HG02588 (cell line): ENCODE data around the gene CHTF18.
"Not testable (repeated sequence)": the region's sequence is repeated elsewhere in the genome, so short reads cannot be mapped to it uniquely, and the experiment has no call there.

ENCODE experiments used
- ATAC-seq: cut with Tn5 transposase; IDR thresholded peaks from one replicate; pipeline ENCODE4 v1.9.1; 2021; ENCODE audit warnings: mild to moderate bottlenecking, moderate library complexity; ENCODE audit not compliant: unreplicated experiment

CHTF18 gene

DNA sequence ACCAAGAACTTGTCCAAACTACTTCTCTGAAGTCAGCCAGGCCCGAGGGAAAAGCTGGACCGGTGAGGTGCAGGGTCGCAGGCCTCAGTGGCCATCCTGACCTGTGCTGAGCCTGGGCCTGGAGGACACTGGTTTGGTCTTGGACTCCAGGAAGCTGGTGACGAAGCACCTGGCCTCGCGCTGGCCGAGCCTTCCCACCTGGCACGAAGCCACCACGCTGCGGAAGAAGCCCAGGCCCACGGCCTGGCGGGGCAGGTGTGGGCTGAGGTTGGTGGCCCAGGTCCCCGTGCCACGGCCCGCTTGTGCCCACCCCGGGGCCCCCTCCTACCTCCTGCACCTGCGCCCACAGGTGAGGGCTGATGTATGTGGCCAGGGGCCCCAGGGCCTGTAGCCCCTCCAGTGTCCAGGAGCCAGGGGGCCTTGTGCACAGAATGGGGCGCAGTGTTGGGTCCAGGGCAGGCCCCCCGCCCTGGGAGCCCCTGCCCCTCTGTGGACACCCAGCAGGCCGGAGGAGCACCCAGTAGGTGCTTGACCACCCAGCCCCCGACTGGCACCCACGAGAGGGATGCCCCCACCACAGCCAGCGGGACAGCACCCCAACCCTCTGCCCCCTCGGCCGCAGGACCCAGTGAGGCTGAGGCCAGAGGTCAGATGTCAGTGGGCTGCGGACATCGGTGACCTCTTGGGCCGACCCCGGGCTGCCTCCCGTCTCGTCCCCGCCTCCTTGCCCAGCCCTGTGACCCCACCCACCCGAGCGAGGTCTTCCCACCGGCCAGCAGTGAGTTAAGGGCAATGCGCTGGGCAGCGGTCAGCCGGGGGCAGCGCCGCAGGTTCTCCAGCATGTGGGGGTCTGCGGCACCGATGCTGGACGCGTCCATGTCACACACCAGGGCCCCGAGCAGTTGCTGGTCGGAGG lies 14.1 kb upstream of the CHTF18 start:
- no peak for ATAC-seq

DNA sequence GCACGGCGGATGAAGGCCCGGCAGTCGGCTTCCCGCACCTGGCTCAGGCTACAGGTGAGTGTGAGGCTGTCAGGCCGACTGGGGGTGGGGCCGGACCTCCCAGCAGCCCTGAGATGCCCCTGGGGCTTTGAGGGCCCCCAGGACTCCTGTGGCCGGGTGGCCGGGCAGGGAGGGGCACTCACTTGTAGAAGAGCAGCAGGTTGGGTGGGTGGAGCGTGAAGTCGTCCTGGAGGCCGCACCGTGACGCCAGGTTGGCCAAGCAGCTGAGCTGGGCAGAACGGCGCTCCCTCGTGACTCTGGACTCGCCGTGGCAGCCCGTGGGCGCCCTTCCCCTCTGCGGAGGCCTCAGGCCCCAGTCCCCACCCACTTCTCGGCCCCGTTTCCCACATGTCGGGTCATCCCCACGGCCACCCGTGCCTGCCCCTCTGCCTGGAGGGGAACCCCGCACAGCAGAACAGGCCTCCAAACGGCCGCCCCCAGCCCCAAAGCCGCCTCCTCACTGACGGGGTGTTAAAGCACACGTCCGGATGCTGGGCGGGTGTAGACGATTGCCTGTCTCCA lies 13.1 kb upstream of the CHTF18 start:
- no peak for ATAC-seq

DNA sequence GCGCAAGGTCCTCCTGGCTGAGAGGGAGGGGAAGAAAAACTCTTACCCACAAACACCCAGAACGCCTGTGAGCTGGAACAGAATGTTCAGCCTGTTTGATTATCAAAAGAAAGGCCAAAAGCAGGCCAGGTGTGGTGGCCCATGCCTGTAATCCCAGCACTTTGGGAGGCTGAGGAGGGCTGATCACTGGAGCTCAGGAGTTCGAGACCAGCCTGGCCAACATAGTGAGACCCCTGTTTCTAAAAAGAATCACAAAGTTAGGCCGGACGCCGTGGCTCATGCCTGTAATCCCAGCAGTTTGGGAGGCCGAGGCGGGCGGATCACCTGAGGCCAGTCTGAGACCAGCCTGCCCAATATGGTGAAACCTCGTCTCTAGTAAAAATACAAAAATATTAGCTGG lies 12.1 kb upstream of the CHTF18 start:
- ATAC-seq, result not testable (repeated sequence)

DNA sequence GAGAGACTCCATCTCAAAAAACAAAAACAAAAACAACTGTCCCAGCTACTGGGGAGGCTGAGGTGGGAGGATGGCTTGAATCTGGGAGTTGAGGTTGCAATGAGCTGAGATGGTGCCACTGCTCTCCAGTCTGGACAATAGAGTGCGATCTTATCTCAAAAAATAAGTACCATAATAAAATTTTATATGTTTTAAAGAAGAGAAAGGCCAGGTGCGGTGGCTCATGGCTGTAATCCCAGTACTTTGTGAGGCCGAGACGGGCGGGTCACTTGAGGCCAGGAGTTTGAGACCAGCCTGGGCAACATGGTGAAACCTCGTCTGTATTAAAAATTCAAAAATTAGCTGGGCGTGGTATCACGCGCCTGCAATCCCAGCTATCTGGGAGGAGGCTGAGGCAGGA lies 11.6 kb upstream of the CHTF18 start:
- ATAC-seq, result no peak

DNA sequence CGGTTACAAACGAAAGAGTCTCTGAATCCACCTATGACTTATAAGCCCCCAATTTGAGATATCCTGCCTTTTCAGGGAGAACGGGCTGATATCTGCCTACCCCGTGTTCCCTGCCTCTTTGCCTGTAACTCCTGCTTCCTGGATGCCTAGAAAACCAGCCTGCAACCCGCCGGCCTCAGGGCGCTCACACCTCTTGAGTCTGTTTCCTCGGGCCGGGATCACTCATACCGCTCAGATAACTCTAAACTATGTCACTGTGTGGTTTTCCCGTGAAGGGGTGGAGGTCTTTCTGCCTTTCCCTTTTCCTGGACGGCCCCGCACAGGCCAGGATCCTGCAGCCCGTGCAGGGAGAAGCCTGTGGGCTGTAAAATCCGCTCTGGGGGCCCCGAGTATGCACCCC lies 10.6 kb upstream of the CHTF18 start:
- ATAC-seq, result no peak

DNA sequence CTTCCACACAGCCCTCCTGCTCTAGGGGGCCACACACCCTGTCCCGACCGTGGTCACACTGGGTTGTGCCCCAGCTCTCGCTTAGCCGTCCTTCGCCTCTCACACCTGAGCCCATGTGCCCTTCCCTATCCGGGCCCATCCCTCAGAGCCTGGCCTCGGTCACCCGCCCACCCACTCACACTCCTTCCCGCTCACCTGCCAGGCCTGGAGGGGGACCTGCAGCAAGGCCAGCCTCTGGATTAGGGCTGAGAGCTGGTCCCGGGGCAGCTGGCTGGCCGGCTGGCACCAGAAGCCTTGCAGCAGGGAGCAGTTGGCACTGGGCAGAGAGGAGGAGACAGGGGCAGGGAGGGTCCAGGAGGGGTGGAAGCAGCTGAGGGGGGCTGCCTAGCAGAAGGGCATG lies 10.0 kb upstream of the CHTF18 start:
- ATAC-seq, result no peak

DNA sequence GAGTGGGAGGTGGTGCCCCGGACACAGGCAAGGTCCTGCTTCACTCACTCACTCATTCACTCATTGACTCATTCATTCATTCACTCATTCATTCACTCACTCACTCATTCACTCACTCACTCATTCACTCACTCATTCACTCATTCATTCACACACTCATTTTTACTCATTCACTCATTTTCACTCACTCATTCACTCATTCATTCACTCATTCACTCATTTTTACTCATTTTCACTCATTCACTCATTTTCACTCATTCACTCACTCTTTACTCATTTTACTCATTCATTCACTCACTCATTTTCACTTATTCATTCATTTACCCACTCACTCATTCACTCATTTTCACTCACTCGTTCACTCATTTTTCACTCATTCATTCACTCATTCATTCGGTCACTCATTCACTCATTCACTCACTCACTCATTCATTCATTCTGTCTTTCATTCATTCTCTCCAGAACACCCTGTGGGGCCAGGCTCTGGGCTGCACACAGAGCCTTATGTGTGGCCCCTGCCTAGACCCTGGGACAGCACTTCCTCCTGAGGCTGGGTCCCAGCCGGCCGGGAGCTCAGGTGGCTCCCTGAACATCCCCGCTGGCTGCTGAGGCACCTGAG lies 9.4 kb upstream of the CHTF18 start:
- ATAC-seq, result no peak

DNA sequence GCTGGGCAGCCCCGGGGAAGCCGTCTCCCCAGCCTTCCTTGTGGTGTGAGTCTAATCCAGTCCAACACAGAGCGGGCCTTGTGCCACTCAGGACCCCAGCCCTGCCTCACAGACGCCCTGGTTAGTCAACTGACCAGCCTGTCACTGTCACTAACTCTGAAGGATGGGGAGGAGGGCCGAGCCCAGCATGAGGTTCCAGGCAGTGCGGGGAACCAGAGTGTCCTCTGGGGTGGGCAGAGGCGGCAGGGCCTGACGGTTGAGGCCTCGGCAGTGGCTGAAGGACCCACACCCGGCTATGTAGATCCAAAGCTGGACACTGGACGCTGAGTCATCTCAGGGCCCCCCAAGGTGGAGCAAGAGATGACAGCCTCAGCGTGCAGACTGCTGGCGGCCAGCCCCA lies 8.9 kb upstream of the CHTF18 start:
- no peak for ATAC-seq

DNA sequence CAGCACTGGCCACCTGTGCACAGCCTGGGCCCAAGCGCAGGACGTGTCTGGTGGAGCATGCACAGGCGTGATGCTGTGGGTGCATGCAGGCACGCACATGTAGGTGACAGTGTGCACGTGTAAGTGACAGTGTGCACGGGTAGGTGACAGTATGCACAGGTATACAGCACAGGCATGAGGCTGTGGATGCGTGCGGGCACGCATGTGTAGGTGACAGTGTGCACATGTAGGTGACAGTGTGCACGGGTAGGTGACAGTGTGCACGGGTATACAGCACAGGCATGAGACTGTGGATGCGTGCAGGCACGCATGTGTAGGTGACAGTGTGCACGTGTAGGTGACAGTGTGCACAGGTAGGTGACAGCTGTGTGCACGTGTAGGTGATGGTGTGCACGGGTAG lies 8.1 kb upstream of the CHTF18 start:
- ATAC-seq, result no peak

DNA sequence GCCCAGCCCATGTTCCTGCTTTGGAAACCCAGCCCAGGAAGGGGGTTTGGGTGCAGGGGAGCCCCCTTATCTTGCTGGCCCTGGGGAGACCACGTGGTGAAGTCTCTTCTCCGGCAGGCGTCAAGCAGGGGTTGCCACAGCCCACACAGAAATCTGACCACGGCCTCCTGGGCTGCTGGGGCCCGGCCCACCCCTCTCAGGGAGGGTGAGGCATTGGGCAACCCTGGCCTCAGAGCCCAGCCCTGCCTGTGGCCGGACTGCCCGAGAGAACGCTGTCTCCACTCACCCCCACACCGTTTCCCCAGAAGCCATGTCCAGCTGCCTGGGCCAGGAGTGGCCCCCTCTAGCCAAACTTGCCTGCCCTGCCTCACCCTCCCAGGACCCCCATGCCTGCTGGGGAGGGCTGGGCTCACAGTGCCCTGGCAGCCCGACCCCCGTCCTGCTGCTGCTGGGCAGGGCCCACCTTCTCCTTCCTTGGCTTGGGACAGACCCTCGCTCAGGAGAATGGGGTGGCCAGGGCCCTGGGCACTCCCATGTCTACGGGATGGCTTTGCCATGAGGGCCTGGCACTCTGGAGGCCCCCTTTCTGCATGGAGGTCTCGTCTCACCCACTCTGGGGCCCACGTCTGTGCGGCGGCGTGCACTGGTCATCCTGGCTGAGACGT lies 6.9 kb upstream of the CHTF18 start:
- no peak for ATAC-seq

DNA sequence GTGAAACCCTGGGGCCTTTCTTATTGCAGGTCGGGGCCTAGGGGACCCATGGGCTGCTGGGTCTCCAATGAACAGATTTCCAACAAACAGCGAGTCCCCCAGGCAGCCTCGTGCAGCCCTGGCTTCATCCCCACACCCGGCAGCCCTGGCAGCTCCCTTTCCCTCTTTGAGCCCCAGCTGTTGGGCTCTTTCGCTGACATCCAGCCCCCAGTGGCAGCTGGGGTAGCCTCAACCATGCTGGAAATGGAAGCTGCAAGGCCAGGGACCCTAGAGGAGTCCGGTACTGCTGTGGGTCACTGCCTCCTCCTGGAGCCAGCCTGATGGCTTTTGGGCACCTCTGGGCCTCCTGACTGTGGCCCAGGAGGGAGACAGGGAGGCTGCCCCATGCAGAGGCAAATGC lies 6.2 kb upstream of the CHTF18 start:
- ATAC-seq, result no peak

DNA sequence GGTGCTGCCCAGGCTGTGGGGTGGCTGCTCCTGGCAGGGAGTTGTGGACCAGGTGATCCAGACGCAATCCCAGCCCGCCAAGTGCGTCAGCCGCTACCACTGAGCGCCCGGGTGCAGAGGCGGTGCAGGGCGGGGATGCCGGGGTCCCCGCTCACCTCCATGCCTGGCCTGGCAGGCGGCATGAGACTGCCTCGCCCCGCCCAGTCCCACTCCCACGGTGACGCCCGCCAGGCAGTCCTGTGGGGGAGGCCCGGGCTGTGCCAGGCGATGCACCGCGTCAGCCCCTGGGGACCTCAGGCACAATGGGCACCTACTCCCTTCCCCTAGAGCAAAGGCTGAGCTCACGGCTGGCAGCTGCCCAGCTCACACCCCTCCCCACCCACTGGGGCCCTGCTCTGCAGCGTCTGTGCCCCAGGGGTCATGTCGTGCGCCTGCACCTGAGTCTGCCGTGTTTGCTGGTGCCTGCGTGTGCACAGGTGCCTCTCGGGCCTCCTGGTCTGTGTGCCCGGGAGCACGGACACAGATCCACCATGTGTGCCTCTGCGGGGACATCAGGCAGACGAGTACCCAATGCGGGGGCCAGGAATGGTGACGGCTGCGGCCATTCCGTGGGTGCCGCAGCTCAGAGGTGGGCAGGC lies 5.5 kb upstream of the CHTF18 start:
- ATAC-seq, result no peak

DNA sequence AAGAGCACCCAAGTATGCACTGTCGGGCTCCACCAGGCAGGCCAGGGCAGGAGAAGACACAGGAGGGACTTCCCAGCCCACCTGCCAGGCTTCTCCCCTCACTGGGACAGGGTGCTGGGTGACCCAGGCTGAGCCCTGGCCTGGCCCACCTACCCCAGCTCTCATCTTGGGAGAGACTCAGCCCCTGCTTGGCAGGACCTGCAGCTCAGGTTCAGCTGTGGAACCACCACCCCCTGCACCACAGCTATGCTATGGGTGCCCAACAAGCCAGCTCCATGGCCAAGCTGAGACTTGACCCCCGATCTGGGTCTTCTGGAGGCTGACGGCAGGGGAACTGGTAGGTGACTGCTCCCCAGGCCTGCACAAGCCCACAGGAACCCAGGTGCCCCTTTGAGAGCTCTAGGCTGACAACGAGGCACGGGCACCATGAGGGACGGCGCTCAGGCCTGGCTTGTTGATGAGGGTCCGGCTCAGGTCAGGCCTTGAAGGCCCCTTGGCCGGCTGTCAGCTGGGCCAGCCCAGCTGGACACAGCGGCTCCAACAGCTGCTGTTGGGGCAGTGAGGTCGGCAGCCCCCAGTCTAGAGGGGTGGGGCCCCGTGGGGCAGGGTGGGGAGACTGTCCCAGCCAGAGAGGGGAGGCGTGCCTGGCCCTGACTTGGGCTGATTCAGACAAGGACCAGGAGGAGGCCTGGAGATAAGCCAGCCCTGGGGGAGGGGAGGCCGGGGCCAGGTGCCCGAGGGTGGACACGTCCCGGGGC lies 4.8 kb upstream of the CHTF18 start:
- no peak for ATAC-seq

DNA sequence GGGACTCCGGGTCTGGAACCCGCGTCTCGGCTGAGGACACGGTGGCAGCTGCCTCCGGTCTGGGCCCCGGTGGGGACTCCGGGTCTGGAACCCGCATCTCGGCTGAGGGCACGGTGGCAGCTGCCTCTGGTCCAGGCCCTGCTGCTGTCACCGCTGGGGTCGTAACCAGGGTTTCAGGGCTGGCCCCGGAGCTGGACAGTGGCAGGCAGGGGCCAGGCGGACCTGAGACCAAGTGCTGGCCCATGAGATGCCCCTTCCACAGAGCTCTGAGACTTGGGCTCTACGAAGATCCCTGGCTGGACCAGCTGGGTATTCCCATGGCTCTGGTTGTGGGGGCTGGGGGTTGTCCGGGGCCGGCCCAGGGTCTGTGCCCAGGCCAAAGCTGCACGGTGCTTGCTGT lies 4.0 kb upstream of the CHTF18 start:
- ATAC-seq, result no peak

DNA sequence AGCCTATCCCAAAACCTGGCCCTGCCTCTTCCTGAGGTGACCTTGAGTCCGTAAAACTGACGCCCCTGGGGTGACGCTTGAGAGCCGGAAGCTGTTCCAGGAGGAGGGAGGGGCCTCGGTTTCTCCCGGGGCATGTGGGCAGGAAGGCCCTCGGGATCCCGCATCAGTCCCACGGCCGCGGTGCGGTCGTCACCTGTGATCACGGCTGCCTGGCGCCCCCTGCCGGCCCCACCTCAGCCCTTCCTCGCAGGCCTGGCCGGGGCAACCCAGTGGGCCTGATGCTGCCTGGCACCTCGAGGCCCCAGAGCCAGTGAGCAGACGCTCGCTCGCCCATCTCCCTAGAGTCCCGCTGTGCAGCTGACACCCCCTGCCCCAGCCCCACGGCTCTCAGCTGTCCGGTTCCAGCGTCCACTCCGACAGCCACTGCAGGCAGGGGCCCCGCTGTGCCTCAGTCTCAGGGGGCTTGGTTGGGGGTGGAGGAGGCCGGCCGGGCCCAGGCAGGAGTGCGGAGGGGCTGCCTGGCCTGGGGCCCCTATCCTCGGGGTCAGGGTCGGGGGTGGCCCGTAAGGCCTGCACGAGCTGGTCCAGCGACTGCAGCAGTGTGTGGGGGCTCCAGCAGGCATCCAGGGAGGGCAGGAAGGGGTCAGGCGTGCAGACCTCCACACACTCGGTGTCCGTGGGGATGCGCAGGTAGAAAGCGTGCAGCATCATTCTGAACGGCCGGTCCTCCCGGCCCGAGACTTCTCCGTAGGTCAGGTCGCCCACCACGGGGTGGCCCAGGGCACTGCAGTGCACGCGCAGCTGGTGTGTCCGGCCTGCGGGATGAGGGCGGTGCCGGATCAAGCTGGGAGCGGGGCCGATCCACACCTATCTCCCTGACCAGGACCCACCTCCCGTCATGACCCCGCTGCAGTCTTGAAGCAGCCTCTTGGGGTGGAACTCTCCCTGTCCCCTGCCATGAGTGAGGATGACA lies 2.6 kb upstream of the CHTF18 start:
- no peak for ATAC-seq

DNA sequence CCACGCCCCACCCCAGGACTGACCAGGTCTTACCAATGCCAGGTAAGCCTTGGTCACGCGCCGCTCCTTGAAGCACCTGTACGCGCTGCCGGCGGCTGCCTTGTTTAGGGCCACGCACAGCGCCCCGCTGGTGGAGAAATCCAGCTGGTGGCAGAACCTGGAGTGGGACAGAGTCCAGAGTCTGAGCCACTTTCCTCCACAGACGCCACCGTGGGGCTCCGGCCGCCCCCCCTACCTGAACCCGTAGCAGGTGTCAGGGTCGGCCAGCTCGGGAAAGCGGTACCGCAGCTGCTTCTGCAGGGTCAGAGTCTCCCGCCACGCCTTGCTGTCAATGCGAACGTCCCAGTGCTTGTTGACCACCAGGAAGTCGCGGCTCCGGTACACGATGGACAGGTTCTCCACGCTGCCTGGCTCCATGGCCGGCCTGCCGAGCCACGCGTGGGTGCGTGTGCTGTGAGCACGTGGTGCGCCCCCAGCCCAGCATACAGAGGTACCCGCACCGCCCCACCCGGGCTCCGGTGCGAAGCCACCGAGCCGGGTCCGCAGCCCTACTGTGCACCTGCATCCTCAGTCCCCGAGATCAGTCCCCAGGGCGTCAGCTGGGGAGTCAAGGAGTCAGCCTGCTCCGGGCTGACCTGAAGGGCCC lies 976 bp upstream of the CHTF18 start:
- ATAC-seq, result no peak

DNA sequence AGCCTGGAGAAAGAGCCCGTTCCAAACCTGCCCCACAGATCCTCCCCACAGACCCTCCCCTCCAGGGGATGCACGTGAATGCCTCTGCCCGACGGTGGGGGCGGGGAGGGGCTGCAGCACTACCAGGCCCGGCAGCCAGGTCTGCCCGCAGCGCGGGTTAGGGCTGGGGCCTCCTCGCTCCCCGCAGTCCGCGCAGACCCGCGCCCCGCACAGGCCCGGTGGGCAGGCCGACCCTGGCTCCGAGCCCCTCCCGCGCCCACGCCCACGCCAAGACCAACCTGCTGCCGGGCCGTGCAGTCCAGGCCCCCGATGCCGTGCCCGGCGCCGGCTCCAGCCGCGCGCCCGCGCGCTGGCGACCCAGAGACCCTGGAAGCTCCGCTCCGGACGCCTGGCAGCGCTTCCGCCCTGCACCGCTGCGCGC lies 432 bp upstream of the CHTF18 start, which contains the start of gene RPUSD1:
TSS of gene RPUSD1 (minus strand) at position 404 of the 421 bp plus-strand sequence. CDS start 644 bp downstream, outside the sequence.
- no peak for ATAC-seq

DNA sequence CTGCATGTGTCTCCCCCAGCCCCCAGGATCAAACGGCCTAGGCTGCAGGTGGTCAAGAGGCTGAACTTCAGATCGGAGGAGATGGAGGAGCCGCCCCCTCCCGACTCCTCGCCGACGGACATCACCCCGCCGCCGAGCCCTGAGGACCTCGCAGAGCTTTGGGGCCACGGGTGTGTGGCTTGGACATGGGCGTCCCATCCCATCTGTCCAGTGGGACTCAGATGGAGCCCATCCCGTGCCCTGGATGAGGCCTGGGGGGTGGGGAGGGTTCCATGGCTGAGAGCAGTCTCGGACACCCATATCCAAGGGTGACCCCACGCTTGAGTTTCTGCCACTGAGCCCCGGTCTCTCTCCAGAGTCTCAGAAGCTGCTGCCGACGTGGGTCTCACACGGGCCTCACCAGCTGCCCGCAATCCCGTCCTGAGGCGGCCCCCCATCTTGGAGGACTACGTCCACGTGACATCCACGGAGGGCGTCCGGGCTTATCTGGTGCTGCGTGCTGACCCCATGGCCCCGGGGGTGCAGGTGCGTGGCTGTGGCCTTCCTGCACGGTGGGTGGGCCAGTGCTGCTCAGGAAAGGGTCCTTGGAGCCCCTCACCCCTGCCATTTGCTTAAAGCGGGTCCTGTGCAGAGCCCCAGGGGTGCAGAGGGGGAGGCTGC lies 901 bp downstream of the CHTF18 start:
- ATAC-seq, result no peak
